NT2/D1 (cell line): ENCODE data around the gene FAF2.

Experiments used
- YY1 ChIP-seq: IDR thresholded peaks from 2 replicates; pipeline ENCODE4 v1.6.1; 2011; ENCODE audit not compliant: insufficient read length, insufficient read depth
- ZNF274 ChIP-seq: IDR thresholded peaks from 2 replicates; pipeline ENCODE4 v1.6.1; 2011; ENCODE audit warnings: mild to moderate bottlenecking, low read depth, low read length

DNA sequence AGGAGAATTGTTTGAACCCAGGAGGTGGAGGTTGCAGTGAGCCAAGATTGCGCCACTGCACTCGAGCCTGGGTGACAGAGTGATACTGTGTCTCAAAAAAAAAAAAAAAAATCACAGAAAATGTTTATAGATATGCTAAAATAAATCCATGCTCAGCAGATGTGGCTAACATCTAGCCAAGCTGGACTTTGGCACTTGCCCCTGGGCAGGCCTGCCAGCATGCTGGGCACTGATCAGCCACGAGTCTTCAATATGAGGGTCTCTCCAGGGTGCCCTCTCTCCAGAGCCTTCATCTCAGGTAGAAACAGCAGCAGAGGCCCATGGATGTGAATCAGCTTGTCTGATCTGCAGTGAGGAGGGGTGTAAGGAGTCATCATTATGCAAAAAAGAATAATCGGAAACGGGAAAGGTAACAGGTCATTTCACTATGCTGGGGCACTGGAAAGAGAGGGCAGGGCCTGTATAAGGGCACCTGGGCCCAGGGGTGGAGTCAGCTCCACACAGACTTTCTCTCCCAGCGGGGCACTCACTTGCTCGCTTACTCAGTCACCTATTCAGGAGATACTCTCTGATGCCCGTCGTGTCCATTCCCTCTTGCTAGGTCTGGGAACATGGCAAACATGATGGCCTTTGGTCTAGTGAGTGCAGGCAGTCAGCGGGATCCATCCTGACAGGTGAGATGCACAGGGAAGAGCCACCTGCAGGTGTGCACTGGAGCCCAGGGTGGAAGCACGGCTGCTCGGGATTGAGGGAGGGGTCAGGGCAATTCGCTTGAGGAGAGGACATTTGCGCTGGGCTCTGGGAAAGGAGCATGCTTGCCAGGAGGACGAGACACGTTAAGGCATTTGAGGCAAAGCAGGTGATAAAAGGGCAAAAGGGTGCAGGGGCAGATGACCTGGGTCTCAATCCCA, 71.9 kb downstream of the FAF2 start:
- TF ChIP-seq YY1 (no peak), ZNF274 (no peak)
